ENCODE results near the gene HPX.

HPX gene

DNA sequence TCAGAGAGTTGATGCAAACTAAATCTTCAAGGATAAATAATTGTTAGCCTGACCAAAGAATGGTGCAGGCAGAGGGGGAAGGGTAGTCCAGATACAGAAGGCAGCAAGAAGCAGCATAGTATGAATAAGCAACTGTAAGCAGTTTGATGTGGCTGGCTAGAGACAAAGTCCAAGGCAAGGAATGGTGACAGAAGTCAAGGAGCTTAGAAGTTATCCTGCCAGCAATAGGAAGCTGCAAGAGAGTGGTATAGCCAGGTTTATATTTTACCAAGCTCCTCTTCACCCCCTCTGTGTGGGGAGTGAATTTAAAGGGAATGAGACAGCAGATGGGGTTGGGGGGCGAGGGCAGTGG, 18.3 kb upstream of the HPX start:
- H3K27ac ChIP-seq = no peak overlapping the region
- no peaks in the 10 kb centered on the region for H4K20me1 ChIP-seq (ENCODE audit: insufficient read depth)

DNA sequence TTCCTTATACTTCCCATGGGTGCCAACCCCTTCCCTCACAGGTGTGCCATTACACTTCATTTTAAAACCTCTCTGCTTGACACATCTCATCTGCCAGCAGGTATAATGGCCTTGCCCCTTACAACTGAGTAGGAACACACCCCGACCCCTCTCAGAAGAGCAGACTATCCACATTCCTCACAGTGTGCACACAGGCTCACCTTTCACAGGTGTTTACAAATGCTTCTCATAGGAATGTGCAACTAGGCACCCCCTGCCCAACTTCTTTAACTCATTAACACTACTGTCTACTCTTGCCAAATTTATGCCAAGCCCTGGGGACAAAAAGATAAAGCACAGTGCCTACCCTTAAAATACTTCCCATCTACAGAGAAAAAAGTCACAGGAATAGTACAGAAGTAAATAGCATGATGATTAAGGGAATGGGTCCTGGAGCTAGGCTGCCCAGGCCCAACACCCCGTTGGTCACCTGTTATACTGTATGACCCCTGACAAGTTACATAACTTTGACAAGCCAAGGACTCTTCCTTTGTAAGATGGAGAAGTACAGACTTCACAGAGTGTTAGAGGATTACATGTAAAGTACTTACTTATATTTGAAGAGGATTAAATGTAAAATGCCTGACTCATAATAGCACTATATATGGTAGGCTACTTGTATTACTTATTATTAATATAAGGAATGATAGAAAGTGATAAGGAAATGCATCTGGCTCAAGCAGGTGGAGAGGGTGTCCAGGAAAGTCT, 17.7 kb upstream of the HPX start:
- Histone ChIP-seq H2AFZ (ENCODE audit: low read depth) (no peak overlapping the region), H3K4me3 (IDR thresholded peaks at IDR 0.05; ENCODE audit: insufficient read depth, low read depth, low read length) (no peak overlapping the region), H4K20me1 (ENCODE audit: insufficient read depth) (no peaks in the 10 kb centered on the region), H3K4me1 (ENCODE audit: low read depth, poor library complexity, severe bottlenecking) (no peaks in the 10 kb centered on the region), H3K27me3 (ENCODE audit: insufficient read depth, low read depth) (no peaks in the 10 kb centered on the region), H3K4me2 (no peak overlapping the region), H3K9ac (no peak overlapping the region), H3K79me2 (ENCODE audit: insufficient read depth, low read depth) (no peaks in the 10 kb centered on the region), H3K27ac (no peak overlapping the region), H3K36me3 (ENCODE audit: insufficient read depth) (no peaks in the 10 kb centered on the region)
- TF ChIP-seq, protein P1, sequence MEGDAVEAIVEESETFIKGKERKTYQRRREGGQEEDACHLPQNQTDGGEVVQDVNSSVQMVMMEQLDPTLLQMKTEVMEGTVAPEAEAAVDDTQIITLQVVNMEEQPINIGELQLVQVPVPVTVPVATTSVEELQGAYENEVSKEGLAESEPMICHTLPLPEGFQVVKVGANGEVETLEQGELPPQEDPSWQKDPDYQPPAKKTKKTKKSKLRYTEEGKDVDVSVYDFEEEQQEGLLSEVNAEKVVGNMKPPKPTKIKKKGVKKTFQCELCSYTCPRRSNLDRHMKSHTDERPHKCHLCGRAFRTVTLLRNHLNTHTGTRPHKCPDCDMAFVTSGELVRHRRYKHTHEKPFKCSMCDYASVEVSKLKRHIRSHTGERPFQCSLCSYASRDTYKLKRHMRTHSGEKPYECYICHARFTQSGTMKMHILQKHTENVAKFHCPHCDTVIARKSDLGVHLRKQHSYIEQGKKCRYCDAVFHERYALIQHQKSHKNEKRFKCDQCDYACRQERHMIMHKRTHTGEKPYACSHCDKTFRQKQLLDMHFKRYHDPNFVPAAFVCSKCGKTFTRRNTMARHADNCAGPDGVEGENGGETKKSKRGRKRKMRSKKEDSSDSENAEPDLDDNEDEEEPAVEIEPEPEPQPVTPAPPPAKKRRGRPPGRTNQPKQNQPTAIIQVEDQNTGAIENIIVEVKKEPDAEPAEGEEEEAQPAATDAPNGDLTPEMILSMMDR (conservative IDR thresholded peaks at IDR 0.05; ENCODE audit: low read depth, low read length) = no peak

More for the DNA sequence above, 18.3 kb upstream of the HPX start:
- Histone ChIP-seq H3K79me2 (ENCODE audit: insufficient read depth, low read depth) (no peaks in the 10 kb centered on the region), H2AFZ (ENCODE audit: low read depth) (no peak overlapping the region), H3K27me3 (ENCODE audit: insufficient read depth, low read depth) (no peaks in the 10 kb centered on the region), H3K4me3 (IDR thresholded peaks at IDR 0.05; ENCODE audit: insufficient read depth, low read depth, low read length) (no peak overlapping the region), H3K9ac (no peak overlapping the region), H3K4me1 (ENCODE audit: low read depth, poor library complexity, severe bottlenecking) (no peaks in the 10 kb centered on the region), H3K4me2 (no peak overlapping the region), H3K36me3 (ENCODE audit: insufficient read depth) (no peaks in the 10 kb centered on the region)
- TF ChIP-seq, protein P1 (conservative IDR thresholded peaks at IDR 0.05; ENCODE audit: low read depth, low read length) = no peak

DNA sequence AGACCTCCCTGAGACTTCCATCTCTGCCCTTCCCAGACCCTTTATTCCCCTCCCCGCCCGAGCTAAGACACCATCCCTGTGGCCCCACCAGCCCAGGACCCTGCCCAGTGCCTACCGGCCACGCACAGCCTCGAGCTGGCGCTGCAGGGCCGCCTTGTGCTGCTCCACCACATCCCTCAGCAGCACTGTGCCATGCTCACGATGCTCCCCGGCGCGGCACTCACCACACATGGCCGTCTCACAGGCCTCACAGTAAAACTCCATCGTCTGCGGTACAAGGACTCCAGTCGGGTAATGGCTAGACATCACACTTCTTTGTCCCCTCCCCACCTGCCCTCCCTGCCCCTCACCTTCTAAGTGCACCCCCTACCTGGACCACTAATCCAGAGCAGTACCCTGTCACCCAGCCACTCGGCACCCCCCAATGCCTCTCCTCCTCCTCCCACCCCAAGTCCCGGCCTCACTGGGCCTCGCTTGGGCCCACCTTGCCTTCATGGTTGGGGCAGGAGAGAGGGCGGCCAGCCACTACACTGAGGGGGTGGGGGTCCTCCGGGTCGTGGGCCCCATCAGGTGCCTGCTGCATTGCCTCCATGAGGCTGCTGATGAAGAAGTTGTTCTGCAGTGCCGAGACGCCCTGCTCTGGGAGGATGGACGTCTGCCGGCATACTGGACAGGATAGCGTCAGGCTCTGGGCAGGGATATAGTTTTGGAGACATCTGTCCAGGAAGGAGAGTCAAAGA, 17.0 kb upstream of the HPX start:
- H4K20me1 ChIP-seq (ENCODE audit: insufficient read depth) = no peaks in the 10 kb centered on the region
- H3K27me3 ChIP-seq (ENCODE audit: insufficient read depth, low read depth) = no peaks in the 10 kb centered on the region
- no peak overlapping the region for H3K4me2 ChIP-seq
- H3K4me1 ChIP-seq (ENCODE audit: low read depth, poor library complexity, severe bottlenecking) = no peaks in the 10 kb centered on the region
- no peak overlapping the region for H3K27ac ChIP-seq
- H3K36me3 ChIP-seq (ENCODE audit: insufficient read depth) = no peaks in the 10 kb centered on the region
- TF ChIP-seq, protein P1 (conservative IDR thresholded peaks at IDR 0.05; ENCODE audit: low read depth, low read length) = no peak
- no peak overlapping the region for H3K4me3 ChIP-seq (IDR thresholded peaks at IDR 0.05; ENCODE audit: insufficient read depth, low read depth, low read length)
- H3K9ac ChIP-seq = no peak overlapping the region
- no peaks in the 10 kb centered on the region for H3K79me2 ChIP-seq (ENCODE audit: insufficient read depth, low read depth)
- H2AFZ ChIP-seq (ENCODE audit: low read depth) = no peak overlapping the region

DNA sequence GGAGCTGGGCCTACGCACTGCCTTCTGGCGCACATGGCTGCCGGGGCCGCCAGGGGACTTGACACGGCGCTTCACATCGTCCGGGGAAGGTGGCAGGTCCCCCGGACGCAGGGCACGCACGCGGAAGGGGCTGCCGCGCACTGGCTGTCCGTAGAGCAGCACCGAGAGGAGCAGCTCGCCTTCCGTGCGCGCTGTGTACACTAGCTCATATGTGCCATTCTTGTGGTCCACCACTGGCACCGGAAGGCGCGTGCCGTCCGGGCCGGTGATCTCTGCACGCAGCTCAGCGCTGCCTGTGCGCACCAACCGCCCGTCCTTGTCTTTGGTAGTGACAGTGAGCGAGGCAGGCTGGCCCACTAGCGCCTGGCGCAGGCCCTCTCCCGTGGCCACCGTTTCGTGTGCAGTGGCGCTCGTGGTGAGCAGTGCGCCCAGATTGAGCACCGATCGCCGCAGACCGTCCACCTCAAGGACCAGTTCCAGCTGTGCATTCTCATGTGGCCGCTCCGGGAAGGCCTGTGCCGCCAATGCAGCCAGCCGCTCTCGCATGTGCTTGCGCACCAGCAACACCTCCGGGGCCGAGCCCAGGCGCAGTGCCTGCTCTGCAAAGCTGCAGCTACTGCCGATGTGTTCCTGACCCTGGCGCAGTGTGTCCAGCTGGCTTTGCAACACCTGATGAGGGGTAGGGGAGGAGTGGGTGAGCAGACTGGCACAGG, 15.7 kb upstream of the HPX start:
- Histone ChIP-seq H4K20me1 (ENCODE audit: insufficient read depth) (no peaks in the 10 kb centered on the region), H3K36me3 (ENCODE audit: insufficient read depth) (no peaks in the 10 kb centered on the region), H3K4me3 (IDR thresholded peaks at IDR 0.05; ENCODE audit: insufficient read depth, low read depth, low read length) (no peak overlapping the region), H3K27ac (no peak overlapping the region), H3K9ac (no peak overlapping the region), H3K4me1 (ENCODE audit: low read depth, poor library complexity, severe bottlenecking) (no peaks in the 10 kb centered on the region), H2AFZ (ENCODE audit: low read depth) (no peak overlapping the region), H3K27me3 (ENCODE audit: insufficient read depth, low read depth) (no peaks in the 10 kb centered on the region), H3K4me2 (no peak overlapping the region), H3K79me2 (ENCODE audit: insufficient read depth, low read depth) (no peaks in the 10 kb centered on the region)
- TF ChIP-seq, protein P1 (conservative IDR thresholded peaks at IDR 0.05; ENCODE audit: low read depth, low read length) = no peak
